SU-DHL-6 (cell line): Measurements from ENCODE around the gene ZGRF1.

ENCODE experiments used
- H2AFZ ChIP-seq: fragments of 200-600 bp; sonication (generic); 2 replicates; pipeline ENCODE4 v1.6.1; 2014; ENCODE audit warnings: low read depth, mild to moderate bottlenecking, moderate library complexity, mixed read lengths, antibody characterized with exemption, low read length; ENCODE audit not compliant: severe bottlenecking
- H3F3A ChIP-seq: fragments of 200-600 bp; shearing (Covaris generic); 2 replicates; pipeline ENCODE4 v1.6.0; 2016; ENCODE audit warnings: antibody characterized with exemption, mild to moderate bottlenecking; ENCODE audit not compliant: insufficient read depth
- H3K27ac ChIP-seq: fragments of 200-600 bp; sonication (generic); 2 replicates; pipeline ENCODE4 v1.5.1; 2016; ENCODE audit warnings: low read depth, mild to moderate bottlenecking, low read length, moderate library complexity, mixed read lengths
- H3K27me3 ChIP-seq: fragments of 200-600 bp; sonication (generic), shearing (Covaris generic); 2 replicates; pipeline ENCODE4 v1.6.0; 2014; ENCODE audit warnings: mild to moderate bottlenecking, low read length
- H3K36me3 ChIP-seq: fragments of 200-600 bp; sonication (generic); 2 replicates; pipeline ENCODE4 v1.6.1; 2014; ENCODE audit warnings: mild to moderate bottlenecking, low read length, mixed read lengths
- H3K4me2 ChIP-seq: fragments of 300-600, 200-600 bp; shearing (Covaris generic), sonication (generic); 2 replicates; pipeline ENCODE4 v1.6.0; 2014; ENCODE audit warnings: low read length, low read depth, mild to moderate bottlenecking; ENCODE audit not compliant: poor library complexity, severe bottlenecking
- H3K4me3 ChIP-seq: fragments of 200-600 bp; sonication (generic); 2 replicates; pipeline ENCODE4 v1.5.1; 2014; ENCODE audit warnings: antibody characterized with exemption, low read length, mild to moderate bottlenecking, mixed read lengths; ENCODE audit not compliant: insufficient read depth, poor library complexity, severe bottlenecking
- H3K79me2 ChIP-seq: fragments of 200-600 bp; sonication (generic); 2 replicates; pipeline ENCODE4 v1.6.1; 2014; ENCODE audit warnings: mild to moderate bottlenecking, low read length, moderate library complexity; ENCODE audit not compliant: insufficient read depth
- H3K9ac ChIP-seq: fragments of 200-600 bp; sonication (generic); 2 replicates; pipeline ENCODE4 v1.7.0; 2014; ENCODE audit warnings: mild to moderate bottlenecking, low read length
- H3K9me2 ChIP-seq: fragments of 200-600 bp; sonication (generic); replicated peaks from 2 replicates; pipeline ENCODE4 v1.6.1; 2014; ENCODE audit warnings: low read length; ENCODE audit not compliant: insufficient read depth
- H3K9me3 ChIP-seq: fragments of 200-600 bp; sonication (generic); 2 replicates; pipeline ENCODE4 v1.6.1; 2014; ENCODE audit warnings: low read length, mixed read lengths; ENCODE audit not compliant: insufficient read depth
- H4K20me1 ChIP-seq: fragments of 200-600 bp; sonication (generic); 2 replicates; pipeline ENCODE4 v1.6.1; 2014; ENCODE audit warnings: low read depth, mild to moderate bottlenecking, antibody characterized with exemption, low read length, moderate library complexity, mixed read lengths
- EZH2phosphoT487 ChIP-seq: fragments of 200-600 bp; sonication (generic), shearing (Covaris generic); conservative IDR thresholded peaks from 2 replicates; pipeline ENCODE4 v1.6.1; 2018; ENCODE audit warnings: mild to moderate bottlenecking, antibody characterized with exemption, low read length, moderate library complexity, mixed read lengths
- TF ChIP-seq, protein P1 (sequence below): fragments of 200-600 bp; sonication (generic); IDR thresholded peaks from one replicate; pipeline ENCODE4 v1.5.1; 2017; ENCODE audit warnings: antibody characterized with exemption, mild to moderate bottlenecking, low read length, moderate library complexity; ENCODE audit not compliant: insufficient read depth, poor library complexity, severe bottlenecking

Gene ZGRF1

DNA sequence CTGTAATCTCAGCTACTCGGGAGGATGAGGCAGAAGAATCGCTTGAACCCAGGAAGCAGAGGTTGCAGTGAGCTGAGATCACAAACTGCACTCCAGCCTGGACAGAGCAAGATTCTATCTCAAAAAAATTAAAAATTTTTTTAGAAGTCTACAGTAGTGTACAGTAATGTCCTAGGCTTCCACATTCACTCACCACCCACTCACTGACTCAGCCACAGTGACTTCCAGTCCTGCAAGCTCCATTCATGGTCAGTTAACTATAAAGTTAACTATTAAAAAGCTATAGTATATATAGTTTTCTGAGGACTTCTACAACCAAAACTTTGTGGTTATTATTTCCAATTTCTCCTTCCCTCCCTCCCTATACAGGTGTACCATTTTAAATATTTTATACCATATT lies 86.0 kb downstream of the ZGRF1 start:
- Histone ChIP-seq H3K4me2 (no peak overlapping the region), H3K27me3 (no peaks in the 10 kb centered on the region), H3K36me3 (no peaks in the 10 kb centered on the region), H3K9me3 (no peaks in the 10 kb centered on the region), H3K79me2 (no peaks in the 10 kb centered on the region), H3K4me3 (no peak overlapping the region), H3F3A (no peaks in the 10 kb centered on the region), H3K9ac (no peak overlapping the region), H3K9me2 (no peaks in the 10 kb centered on the region), H3K27ac (no peak overlapping the region), H4K20me1 (no peaks in the 10 kb centered on the region), H2AFZ (no peak overlapping the region)
- TF ChIP-seq EZH2phosphoT487: no peak
- TF ChIP-seq, protein P1, sequence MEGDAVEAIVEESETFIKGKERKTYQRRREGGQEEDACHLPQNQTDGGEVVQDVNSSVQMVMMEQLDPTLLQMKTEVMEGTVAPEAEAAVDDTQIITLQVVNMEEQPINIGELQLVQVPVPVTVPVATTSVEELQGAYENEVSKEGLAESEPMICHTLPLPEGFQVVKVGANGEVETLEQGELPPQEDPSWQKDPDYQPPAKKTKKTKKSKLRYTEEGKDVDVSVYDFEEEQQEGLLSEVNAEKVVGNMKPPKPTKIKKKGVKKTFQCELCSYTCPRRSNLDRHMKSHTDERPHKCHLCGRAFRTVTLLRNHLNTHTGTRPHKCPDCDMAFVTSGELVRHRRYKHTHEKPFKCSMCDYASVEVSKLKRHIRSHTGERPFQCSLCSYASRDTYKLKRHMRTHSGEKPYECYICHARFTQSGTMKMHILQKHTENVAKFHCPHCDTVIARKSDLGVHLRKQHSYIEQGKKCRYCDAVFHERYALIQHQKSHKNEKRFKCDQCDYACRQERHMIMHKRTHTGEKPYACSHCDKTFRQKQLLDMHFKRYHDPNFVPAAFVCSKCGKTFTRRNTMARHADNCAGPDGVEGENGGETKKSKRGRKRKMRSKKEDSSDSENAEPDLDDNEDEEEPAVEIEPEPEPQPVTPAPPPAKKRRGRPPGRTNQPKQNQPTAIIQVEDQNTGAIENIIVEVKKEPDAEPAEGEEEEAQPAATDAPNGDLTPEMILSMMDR: no peak

DNA sequence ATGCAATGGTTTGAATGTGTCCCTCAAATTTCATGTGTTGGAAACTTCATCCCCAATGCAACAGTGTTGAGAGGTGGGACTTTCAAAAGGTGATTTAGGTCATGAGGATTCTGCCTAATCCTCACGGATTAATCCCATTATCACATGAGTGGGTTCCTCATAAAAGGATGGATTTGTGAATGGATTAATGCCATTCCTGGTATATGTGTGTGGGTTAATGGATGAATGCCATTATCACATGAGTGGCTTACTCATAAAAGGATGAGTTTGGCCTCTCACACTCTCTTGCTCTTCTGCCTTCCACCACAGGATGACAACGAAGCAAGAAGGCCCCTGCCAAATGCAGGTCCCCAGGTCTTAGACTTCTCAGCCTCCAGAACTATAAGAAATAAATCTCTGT lies 90.2 kb downstream of the ZGRF1 start:
- Histone ChIP-seq H3K36me3 (no peaks in the 10 kb centered on the region), H4K20me1 (no peaks in the 10 kb centered on the region), H3K4me3 (no peak overlapping the region), H3K79me2 (no peaks in the 10 kb centered on the region), H3K27ac (no peak overlapping the region), H3K27me3 (no peaks in the 10 kb centered on the region), H2AFZ (no peak overlapping the region), H3K9me3 (no peaks in the 10 kb centered on the region), H3K9ac (no peak overlapping the region), H3K9me2 (no peaks in the 10 kb centered on the region), H3F3A (no peaks in the 10 kb centered on the region), H3K4me2 (no peak overlapping the region)
- TF ChIP-seq EZH2phosphoT487: no peak
- TF ChIP-seq, protein P1: no peak

DNA sequence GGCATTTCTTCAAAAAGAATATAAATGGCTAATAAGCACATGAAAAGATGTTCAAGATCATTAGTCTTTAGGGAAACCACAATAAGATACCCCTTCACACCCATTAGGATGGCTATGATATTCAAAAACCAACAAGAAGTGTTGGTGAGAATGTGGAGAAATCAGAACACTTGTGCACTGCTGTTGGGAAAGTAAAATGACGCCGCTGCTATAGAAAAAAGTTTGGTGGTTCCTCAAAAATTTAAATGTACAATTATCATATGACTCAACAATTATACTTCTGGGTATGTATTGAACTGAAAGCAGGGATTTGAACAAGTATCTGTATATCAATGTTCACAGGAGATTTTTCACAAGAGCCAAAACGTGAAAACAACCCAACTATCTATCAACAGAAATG lies 91.4 kb downstream of the ZGRF1 start:
- no peak overlapping the region for H3K27ac ChIP-seq
- no peaks in the 10 kb centered on the region for H3K9me3 ChIP-seq
- H4K20me1 ChIP-seq: no peaks in the 10 kb centered on the region
- TF ChIP-seq EZH2phosphoT487: no peak
- TF ChIP-seq, protein P1: no peak
- no peak overlapping the region for H3K4me3 ChIP-seq
- H3K79me2 ChIP-seq: no peaks in the 10 kb centered on the region
- H3F3A ChIP-seq: no peaks in the 10 kb centered on the region
- no peak overlapping the region for H2AFZ ChIP-seq
- no peaks in the 10 kb centered on the region for H3K36me3 ChIP-seq
- H3K4me2 ChIP-seq: no peak overlapping the region
- no peaks in the 10 kb centered on the region for H3K9me2 ChIP-seq
- no peak overlapping the region for H3K9ac ChIP-seq
- H3K27me3 ChIP-seq: no peaks in the 10 kb centered on the region

DNA sequence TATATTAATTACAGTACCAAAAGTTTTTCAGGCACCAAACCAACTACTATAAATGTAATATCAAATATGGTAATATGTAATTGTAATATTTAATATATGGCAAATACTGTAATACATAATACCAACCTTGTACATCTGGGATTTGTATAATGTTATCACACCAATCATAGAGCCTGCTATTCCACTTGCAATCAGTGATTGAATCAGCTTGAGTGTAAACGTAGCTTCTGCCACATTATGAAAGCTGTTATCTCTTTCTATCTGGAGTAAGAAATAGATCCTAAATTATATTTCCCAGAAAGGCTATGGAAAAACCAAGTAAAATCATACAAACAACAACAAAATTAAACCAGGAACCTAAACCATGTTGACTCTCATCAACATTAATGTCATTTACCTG lies 96.0 kb downstream of the ZGRF1 start:
- Histone ChIP-seq H2AFZ (no peak overlapping the region), H3K9ac (no peak overlapping the region), H3K9me3 (no peaks in the 10 kb centered on the region), H3F3A (no peaks in the 10 kb centered on the region), H3K79me2 (no peaks in the 10 kb centered on the region), H3K4me2 (no peak overlapping the region), H3K27ac (no peak overlapping the region), H3K9me2 (no peaks in the 10 kb centered on the region), H3K36me3 (no peaks in the 10 kb centered on the region), H3K27me3 (no peaks in the 10 kb centered on the region), H3K4me3 (no peak overlapping the region), H4K20me1 (no peaks in the 10 kb centered on the region)
- no peak for TF ChIP-seq EZH2phosphoT487
- TF ChIP-seq, protein P1: no peak
